Dedifferentiated amniotic fluid mesenchymal stem cell (primary cell): ENCODE data around the gene ANKRD11.
A peak's percentile ranks its signal among the peaks of the same experiment; 100 is the strongest.
"Not testable (repeated sequence)": the region's sequence is repeated elsewhere in the genome, so short reads cannot be mapped to it uniquely, and the experiment has no call there.

Source experiments
- DNase-seq: peaks from one replicate; pipeline ENCODE4 v3.0.0-alpha.2; 2016; ENCODE audit errors: extremely low spot score

The ANKRD11 gene

GRCh38 chr16:89264800-89265550, 225.4 kb downstream of the ANKRD11 start:
- DNase-seq, result no peak

- no peak for DNase-seq
Measured at GRCh38 chr16:89261691-89262563, 228.4 kb downstream of the ANKRD11 start.

- not testable (repeated sequence) for DNase-seq
Measured at GRCh38 chr16:89259901-89260300, 230.5 kb downstream of the ANKRD11 start.

- no peak for DNase-seq
Measured at GRCh38 chr16:89257757-89258465, 232.4 kb downstream of the ANKRD11 start.

GRCh38 chr16:89257281-89257731, 233.1 kb downstream of the ANKRD11 start:
- no peak for DNase-seq

GRCh38 chr16:89256651-89257254, 233.6 kb downstream of the ANKRD11 start:
- peak; percentile 54 for DNase-seq

GRCh38 chr16:89253548-89254287, 236.6 kb downstream of the ANKRD11 start:
- DNase-seq, result no peak

- DNase-seq, result no peak
Measured at GRCh38 chr16:89248196-89248982, 242.0 kb downstream of the ANKRD11 start.

- not testable (repeated sequence) for DNase-seq
Measured at GRCh38 chr16:89247734-89248075, 242.7 kb downstream of the ANKRD11 start.

- DNase-seq, result peak; percentile 62
Measured at GRCh38 chr16:89246903-89247733, 243.2 kb downstream of the ANKRD11 start.

GRCh38 chr16:89246383-89246902, 243.9 kb downstream of the ANKRD11 start:
- DNase-seq, result no peak

- no peak for DNase-seq
Measured at GRCh38 chr16:89244754-89245153, 245.6 kb downstream of the ANKRD11 start.

- not testable (repeated sequence) for DNase-seq
Measured at GRCh38 chr16:89244264-89244663, 246.1 kb downstream of the ANKRD11 start.

GRCh38 chr16:89243664-89244063, 246.7 kb downstream of the ANKRD11 start:
- no peak for DNase-seq

- no peak for DNase-seq
Measured at GRCh38 chr16:89242795-89243200, 247.6 kb downstream of the ANKRD11 start.

- peak; percentile 58 for DNase-seq
Measured at GRCh38 chr16:89241187-89242007, 249.0 kb downstream of the ANKRD11 start.

- no peak for DNase-seq
Measured at GRCh38 chr16:89237733-89238132, 252.6 kb downstream of the ANKRD11 start.
